ENCODE measurements around the gene NAT8L. TPM values are rescaled to one million over a fixed set of nuclear protein-coding genes. Genes with fewer than 3 reads are reported as not detected.

NAT8L gene
- total and polyA plus RNA-seq, 2 of the 4 experiments (the other 2 are of a cell fraction) = 0.05 TPM; not detected in 1

DNA sequence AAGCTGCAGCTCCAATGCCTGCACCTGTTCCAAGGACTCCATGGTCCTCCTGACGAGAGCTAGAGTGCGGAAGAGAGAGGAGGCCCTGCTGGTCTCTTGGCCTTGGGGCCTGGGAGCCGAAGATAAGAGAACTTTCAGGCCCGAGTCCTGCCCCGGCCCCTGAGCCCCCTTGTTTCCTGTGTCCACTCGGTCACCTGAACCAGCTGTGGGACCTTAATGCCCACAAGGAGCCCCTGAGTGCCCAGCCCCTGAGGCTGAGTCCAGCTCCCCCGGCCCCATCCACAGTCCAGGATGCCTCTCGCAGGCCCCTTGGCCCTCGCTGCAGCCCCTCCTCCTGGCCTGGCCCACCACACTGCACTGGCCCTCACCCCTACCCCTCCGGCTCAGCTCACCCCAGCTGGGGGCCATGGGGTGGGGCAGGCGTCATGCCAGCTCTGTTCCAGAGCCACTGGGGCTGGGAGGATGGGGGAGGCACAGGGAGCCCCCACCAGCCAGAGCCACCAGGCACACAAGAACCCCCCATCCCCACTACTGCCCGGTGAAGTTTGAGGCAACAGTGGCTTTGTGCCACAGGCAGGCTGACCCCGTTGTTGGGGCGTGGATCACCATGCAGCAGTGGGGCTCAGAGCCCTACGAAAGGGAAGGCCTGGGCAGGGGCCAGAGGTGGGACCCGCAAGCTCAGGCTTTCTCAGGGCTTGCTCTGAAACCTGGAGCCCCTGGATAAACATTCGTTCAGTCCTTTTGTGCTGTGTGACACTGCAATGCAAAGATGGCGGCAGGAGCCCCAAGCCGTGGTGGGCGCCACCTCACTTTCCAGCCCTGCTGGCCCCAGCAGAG lies 14.1 kb downstream of the NAT8L start (continued):
- no peak for TF ChIP-seq RAD21 (IDR thresholded peaks at IDR 0.05; ENCODE audit: low read length)

DNA sequence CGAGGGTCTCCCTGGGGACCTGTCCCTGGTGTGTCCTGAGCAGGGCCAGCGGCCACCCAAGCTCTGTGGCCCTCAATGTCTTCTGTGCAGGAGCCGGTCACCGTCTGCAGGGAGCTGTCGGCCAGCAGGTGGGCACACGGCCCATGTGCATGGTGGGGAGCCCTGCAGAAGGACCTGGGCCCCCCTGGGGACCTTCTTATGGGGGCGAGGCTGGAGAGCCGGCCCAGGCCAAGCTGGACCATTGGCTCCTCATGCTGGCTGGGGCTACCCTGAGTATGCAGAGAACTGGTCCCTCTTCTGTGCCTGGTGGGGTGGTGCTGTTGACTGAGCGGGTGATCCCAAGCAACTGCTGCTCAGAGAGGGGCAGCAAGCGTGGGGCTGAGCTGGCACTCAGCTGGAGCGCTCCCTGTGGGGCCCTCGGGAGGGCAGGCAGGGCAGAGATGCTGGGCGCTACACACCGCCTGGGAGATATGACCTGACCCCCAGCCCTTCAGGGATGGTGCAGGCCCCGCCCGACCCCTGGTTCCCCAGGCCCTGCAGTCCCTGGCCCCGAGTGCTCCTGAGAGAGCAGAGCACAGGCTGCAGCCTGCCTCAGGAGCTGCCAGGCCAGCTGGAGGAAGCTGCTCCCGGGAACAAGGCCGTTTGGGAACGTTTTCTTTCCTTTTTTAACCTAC lies 14.8 kb downstream of the NAT8L start:
- ChIA-PET CTCF (no interaction called here), POLR2A (ENCODE audit: unreplicated experiment) (no interaction called here)
- Histone ChIP-seq H3K27me3 (ENCODE audit: control insufficient read depth, insufficient read depth, low read length) (peaks cover 20% of the 10 kb centered on the region), H2BK120ac (ENCODE audit: low read depth, low read length) (no peak overlapping the region), H3K18ac (ENCODE audit: low read depth, low read length) (no peak overlapping the region), H2BK15ac (ENCODE audit: low read depth, low read length) (no peak overlapping the region), H3K4me3 (ENCODE audit: insufficient read depth, low read depth, low read length) (no peak overlapping the region), H3K56ac (ENCODE audit: extremely low read depth, insufficient read depth, low read length) (no peak overlapping the region), H3K9me3 (ENCODE audit: control insufficient read depth, insufficient read depth, low read length) (no peaks in the 10 kb centered on the region), H2BK20ac (ENCODE audit: low read depth, low read length) (no peak overlapping the region), H3K4me2 (ENCODE audit: low read depth, low read length) (no peak overlapping the region), H2AK9ac (replicated peaks; ENCODE audit: low read depth, low read length, poor library complexity) (no peak overlapping the region), H3K4ac (ENCODE audit: low read depth, low read length) (no peak overlapping the region), H3K36me3 (ENCODE audit: control insufficient read depth, insufficient read depth, low read length) (no peaks in the 10 kb centered on the region), H3K27ac (ENCODE audit: insufficient read depth, low read length) (no peak overlapping the region), H3K4me1 (ENCODE audit: control insufficient read depth, insufficient read depth, low read length) (no peaks in the 10 kb centered on the region), H3K79me1 (ENCODE audit: low read depth in 1 of 2, low read length in 2 of 2) (no peaks in the 10 kb centered on the region), H2BK5ac (ENCODE audit: low read depth, low read length, poor library complexity, severe bottlenecking) (no peak overlapping the region), H4K8ac (ENCODE audit: low read depth in 2 of 2, low read length in 2 of 2) (no peak overlapping the region), H4K20me1 (ENCODE audit: insufficient read depth, low read length) (no peaks in the 10 kb centered on the region), H3K14ac (replicated peaks; ENCODE audit: low read depth, low read length) (no peak overlapping the region), H3K9me1 (ENCODE audit: insufficient read depth, low read length) (no peaks in the 10 kb centered on the region), H4K5ac (ENCODE audit: low read depth, low read length) (no peak overlapping the region), H3K23ac (ENCODE audit: low read depth, low read length) (no peak overlapping the region), H3K9ac (ENCODE audit: low read depth, low read length) (no peak overlapping the region), H2AK5ac (ENCODE audit: low read depth, low read length) (no peak overlapping the region), H4K91ac (ENCODE audit: insufficient read depth, low read depth, low read length) (no peak overlapping the region), H2AFZ (replicated peaks; ENCODE audit: low read length, poor library complexity) (no peak overlapping the region)
- dilution Hi-C loops (cut with HindIII; ENCODE audit: low sequenced_read_pairs, unreplicated experiment) = no loop called here
- in situ Hi-C loops (cut with MboI; ENCODE audit: low sequenced_read_pairs) = no loop called here
- WGBS, 2 experiments (ENCODE audit: extremely low coverage in 2 of 2, insufficient read length in 1 of 2) = 69% methylated on average over 10 of the region's 20 CpGs; no CpG with 5 or more reads in 1 of the 2 experiments
- DNase-seq = no peak
- intact Hi-C loops (cut with micrococcal nuclease) = no loop called here
- ATAC-seq (ENCODE audit: low read depth) = no peak
- no peak for TF ChIP-seq CEBPB (IDR thresholded peaks at IDR 0.05; ENCODE audit: low read depth, low read length)
- TF ChIP-seq, protein P1, sequence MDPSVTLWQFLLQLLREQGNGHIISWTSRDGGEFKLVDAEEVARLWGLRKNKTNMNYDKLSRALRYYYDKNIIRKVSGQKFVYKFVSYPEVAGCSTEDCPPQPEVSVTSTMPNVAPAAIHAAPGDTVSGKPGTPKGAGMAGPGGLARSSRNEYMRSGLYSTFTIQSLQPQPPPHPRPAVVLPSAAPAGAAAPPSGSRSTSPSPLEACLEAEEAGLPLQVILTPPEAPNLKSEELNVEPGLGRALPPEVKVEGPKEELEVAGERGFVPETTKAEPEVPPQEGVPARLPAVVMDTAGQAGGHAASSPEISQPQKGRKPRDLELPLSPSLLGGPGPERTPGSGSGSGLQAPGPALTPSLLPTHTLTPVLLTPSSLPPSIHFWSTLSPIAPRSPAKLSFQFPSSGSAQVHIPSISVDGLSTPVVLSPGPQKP (IDR thresholded peaks at IDR 0.05; ENCODE audit: borderline replicate concordance, low read depth, low read length) = no peak
- TF ChIP-seq, protein P2, sequence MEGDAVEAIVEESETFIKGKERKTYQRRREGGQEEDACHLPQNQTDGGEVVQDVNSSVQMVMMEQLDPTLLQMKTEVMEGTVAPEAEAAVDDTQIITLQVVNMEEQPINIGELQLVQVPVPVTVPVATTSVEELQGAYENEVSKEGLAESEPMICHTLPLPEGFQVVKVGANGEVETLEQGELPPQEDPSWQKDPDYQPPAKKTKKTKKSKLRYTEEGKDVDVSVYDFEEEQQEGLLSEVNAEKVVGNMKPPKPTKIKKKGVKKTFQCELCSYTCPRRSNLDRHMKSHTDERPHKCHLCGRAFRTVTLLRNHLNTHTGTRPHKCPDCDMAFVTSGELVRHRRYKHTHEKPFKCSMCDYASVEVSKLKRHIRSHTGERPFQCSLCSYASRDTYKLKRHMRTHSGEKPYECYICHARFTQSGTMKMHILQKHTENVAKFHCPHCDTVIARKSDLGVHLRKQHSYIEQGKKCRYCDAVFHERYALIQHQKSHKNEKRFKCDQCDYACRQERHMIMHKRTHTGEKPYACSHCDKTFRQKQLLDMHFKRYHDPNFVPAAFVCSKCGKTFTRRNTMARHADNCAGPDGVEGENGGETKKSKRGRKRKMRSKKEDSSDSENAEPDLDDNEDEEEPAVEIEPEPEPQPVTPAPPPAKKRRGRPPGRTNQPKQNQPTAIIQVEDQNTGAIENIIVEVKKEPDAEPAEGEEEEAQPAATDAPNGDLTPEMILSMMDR (conservative IDR thresholded peaks at IDR 0.05; ENCODE audit: low read depth, low read length) = no peak
- BruUV-seq (replicated peaks) = no TSS peak
